PC-9 (cell line): Measurements from ENCODE around the gene WASHC1.
"Not testable (repeated sequence)": the region's sequence is repeated elsewhere in the genome, so short reads cannot be mapped to it uniquely, and the experiment has no call there.

ENCODE experiments used
- EZH2 ChIP-seq: fragments of 200-600 bp; sonication (generic); IDR thresholded peaks from 2 replicates; pipeline ENCODE4 v1.8.0; 2017; ENCODE audit warnings: antibody characterized with exemption, low read depth
- TF ChIP-seq, protein P1 (sequence below): fragments of 200-600 bp; sonication (generic); conservative IDR thresholded peaks from 2 replicates; pipeline ENCODE4 v1.6.1; 2017; ENCODE audit warnings: mixed run types, antibody characterized with exemption, mild to moderate bottlenecking, moderate library complexity

DNA sequence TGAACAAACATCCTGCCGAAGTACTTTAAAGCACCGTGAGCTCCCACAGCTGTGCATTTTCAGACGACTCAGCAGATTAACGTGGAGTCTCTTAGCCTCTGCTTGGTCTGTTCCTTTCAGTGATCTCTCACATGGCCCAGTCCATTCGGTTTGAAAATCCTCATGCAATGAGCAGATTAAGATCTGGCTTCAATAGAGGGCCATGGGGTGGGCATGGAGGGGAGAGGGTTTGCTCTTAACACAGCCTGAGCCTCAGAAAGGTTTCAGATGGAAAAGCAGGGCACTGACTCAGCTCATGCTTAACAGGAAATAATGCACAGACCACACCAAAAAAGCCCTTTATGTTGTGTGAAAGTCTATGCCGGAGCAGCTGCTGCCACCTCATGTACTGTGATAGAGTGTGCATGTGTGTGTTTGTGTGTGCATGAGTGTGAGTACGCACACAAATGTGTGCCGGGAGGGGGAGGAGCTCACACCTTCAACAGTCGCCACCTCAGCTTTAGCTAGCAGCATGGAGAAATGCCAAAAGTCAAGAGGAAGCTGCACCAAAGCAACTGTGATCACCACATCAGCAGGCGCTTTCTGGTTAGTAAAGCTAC is 33.9 kb upstream of the WASHC1 start:
- TF ChIP-seq, protein P1, sequence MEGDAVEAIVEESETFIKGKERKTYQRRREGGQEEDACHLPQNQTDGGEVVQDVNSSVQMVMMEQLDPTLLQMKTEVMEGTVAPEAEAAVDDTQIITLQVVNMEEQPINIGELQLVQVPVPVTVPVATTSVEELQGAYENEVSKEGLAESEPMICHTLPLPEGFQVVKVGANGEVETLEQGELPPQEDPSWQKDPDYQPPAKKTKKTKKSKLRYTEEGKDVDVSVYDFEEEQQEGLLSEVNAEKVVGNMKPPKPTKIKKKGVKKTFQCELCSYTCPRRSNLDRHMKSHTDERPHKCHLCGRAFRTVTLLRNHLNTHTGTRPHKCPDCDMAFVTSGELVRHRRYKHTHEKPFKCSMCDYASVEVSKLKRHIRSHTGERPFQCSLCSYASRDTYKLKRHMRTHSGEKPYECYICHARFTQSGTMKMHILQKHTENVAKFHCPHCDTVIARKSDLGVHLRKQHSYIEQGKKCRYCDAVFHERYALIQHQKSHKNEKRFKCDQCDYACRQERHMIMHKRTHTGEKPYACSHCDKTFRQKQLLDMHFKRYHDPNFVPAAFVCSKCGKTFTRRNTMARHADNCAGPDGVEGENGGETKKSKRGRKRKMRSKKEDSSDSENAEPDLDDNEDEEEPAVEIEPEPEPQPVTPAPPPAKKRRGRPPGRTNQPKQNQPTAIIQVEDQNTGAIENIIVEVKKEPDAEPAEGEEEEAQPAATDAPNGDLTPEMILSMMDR, result not testable (repeated sequence)
- TF ChIP-seq EZH2, result not testable (repeated sequence)
